Stimulated activated CD4-positive, alpha-beta T cell treated with anti-CD3 and anti-CD28 coated beads, Interleukin-15, amount 100 ng/mL, for 48 hours (primary cell): ENCODE measurements around the gene OR4D10.
A peak's percentile ranks its signal among the peaks of the same experiment; 100 is the strongest.
"Not testable (repeated sequence)": the region's sequence is repeated elsewhere in the genome, so short reads cannot be mapped to it uniquely, and the experiment has no call there.

Experiments
- DNase-seq, 2 donors: peaks; one replicate each; pipeline ENCODE4 v3.0.0-alpha.2; 2020; ENCODE audit warnings: low read depth in 2 of 2

OR4D10 gene

GRCh38 chr11:59473015-59473414 is at the start of gene OR4D10:
TSS of gene OR4D10 (plus strand) at chr11:59473315. CDS start at chr11:59477430, 4,115 bp downstream.
- no peak for DNase-seq

GRCh38 chr11:59423835-59424234 is 49.3 kb upstream of the OR4D10 start:
- DNase-seq = no peak

GRCh38 chr11:59425131-59425530 is 48.0 kb upstream of the OR4D10 start:
- no peak for DNase-seq

GRCh38 chr11:59426361-59427067 is 46.6 kb upstream of the OR4D10 start, which contains the start of gene OR5A2:
TSS of gene OR5A2 (minus strand) at chr11:59426413. CDS start at chr11:59422953, 3,460 bp downstream.
- DNase-seq = no peak

GRCh38 chr11:59427068-59427382 is 46.1 kb upstream of the OR4D10 start:
- DNase-seq = no peak

- DNase-seq = peak in 1 of 2 donors; percentile 30
Measured at GRCh38 chr11:59429924-59430516, 43.1 kb upstream of the OR4D10 start.

- DNase-seq = no peak
Measured at GRCh38 chr11:59436169-59436568, 36.9 kb upstream of the OR4D10 start, which contains the start of gene OR5A1. TSS of gene OR5A1 (plus strand) at chr11:59436469. CDS start at chr11:59443169, 6,700 bp downstream.

GRCh38 chr11:59437770-59438169 is 35.3 kb upstream of the OR4D10 start:
- DNase-seq = no peak

- not testable (repeated sequence) for DNase-seq
Measured at GRCh38 chr11:59445624-59446023, 27.5 kb upstream of the OR4D10 start.

- DNase-seq = no peak
Measured at GRCh38 chr11:59448484-59448883, 24.6 kb upstream of the OR4D10 start.

GRCh38 chr11:59456661-59457060 is 16.5 kb upstream of the OR4D10 start, which contains the start of gene OR4D6:
TSS of gene OR4D6 (plus strand) at chr11:59456961. CDS start at chr11:59456961, 0 bp downstream.
- DNase-seq = no peak

GRCh38 chr11:59459916-59460315 is 13.2 kb upstream of the OR4D10 start:
- DNase-seq = no peak

- DNase-seq = no peak
Measured at GRCh38 chr11:59463190-59463641, 9.9 kb upstream of the OR4D10 start.

GRCh38 chr11:59475176-59475575 is 2.1 kb downstream of the OR4D10 start:
- no peak for DNase-seq

GRCh38 chr11:59479906-59480305 is 6.8 kb downstream of the OR4D10 start:
- no peak for DNase-seq

- no peak for DNase-seq
Measured at GRCh38 chr11:59480359-59480758, 7.2 kb downstream of the OR4D10 start.

- DNase-seq = no peak
Measured at GRCh38 chr11:59501931-59502330, 28.8 kb downstream of the OR4D10 start.

- DNase-seq = no peak
Measured at GRCh38 chr11:59503276-59503675, 30.2 kb downstream of the OR4D10 start, which contains the start of gene OR4D11. TSS of gene OR4D11 (plus strand) at chr11:59503576. CDS start at chr11:59503576, 0 bp downstream.

GRCh38 chr11:59510941-59511589 is 38.0 kb downstream of the OR4D10 start, which contains the start of gene OR4D9:
TSS of gene OR4D9 (plus strand) at chr11:59511539. CDS start at chr11:59514913, 3,374 bp downstream.
- DNase-seq = no peak

GRCh38 chr11:59511675-59512074 is 38.6 kb downstream of the OR4D10 start:
- DNase-seq = no peak

GRCh38 chr11:59520139-59520538 is 47.0 kb downstream of the OR4D10 start:
- not testable (repeated sequence) for DNase-seq

GRCh38 chr11:59520741-59521140 is 47.6 kb downstream of the OR4D10 start:
- DNase-seq = no peak
